IMR-90 (cell line): Measurements from ENCODE around the gene ZNF454. TPM values are rescaled to one million over a fixed set of nuclear protein-coding genes. Genes with fewer than 3 reads are reported as not detected.

Experiments
- ATAC-seq: fragments of 200-7000 bp; cut with Tn5 transposase; 2 replicates; pipeline ENCODE4 v1.9.1; 2020; ENCODE audit warnings: low read depth, mild to moderate bottlenecking, moderate library complexity
- BruUV-seq: library from RNA; stranded (reverse); fragments of 400-500 nt; replicated peaks from 2 replicates; lab custom pipeline; 2021; lab: Mats Ljungman, UMichigan
- CTCF ChIA-PET: fragments of 300-600 bp; formaldehyde crosslinking; extraction: SDS; loops from one replicate; lab custom pipeline; 2021; ENCODE audit warnings: antibody characterized with exemption; lab: Yijun Ruan, JAX
- POLR2A ChIA-PET: fragments of 300-600 bp; sonication (Branson Sonifier 250); formaldehyde crosslinking; loops from one replicate; lab custom pipeline; 2022; ENCODE audit warnings: antibody characterized with exemption; ENCODE audit not compliant: unreplicated experiment; lab: Charles Lee
- DNase-seq: peaks from one replicate; pipeline ENCODE4 v3.0.0; 2013
- H2AFZ ChIP-seq: replicated peaks from 2 replicates; pipeline ENCODE3; 2013; ENCODE audit warnings: low read length, mild to moderate bottlenecking; ENCODE audit not compliant: poor library complexity
- H2AK5ac ChIP-seq: 2 replicates; pipeline ENCODE4 v1.6.1; 2013; ENCODE audit warnings: low read depth, low read length, inconsistent platforms
- H2AK9ac ChIP-seq: replicated peaks from 2 replicates; pipeline ENCODE3; 2013; ENCODE audit warnings: mild to moderate bottlenecking, low read depth, low read length, moderate library complexity; ENCODE audit not compliant: poor library complexity
- H2BK120ac ChIP-seq: 2 replicates; pipeline ENCODE4 v1.6.1; 2013; ENCODE audit warnings: low read depth, low read length, inconsistent platforms
- H2BK15ac ChIP-seq: 3 replicates; pipeline ENCODE4 v1.6.1; 2013; ENCODE audit warnings: low read depth, low read length, inconsistent platforms
- H2BK20ac ChIP-seq: 2 replicates; pipeline ENCODE4 v1.6.1; 2013; ENCODE audit warnings: low read depth, mild to moderate bottlenecking, inconsistent platforms, low read length, moderate library complexity
- H2BK5ac ChIP-seq: 2 replicates; pipeline ENCODE4 v1.6.1; 2013; ENCODE audit warnings: mild to moderate bottlenecking, low read depth, low read length, inconsistent platforms; ENCODE audit not compliant: poor library complexity, severe bottlenecking
- H3K14ac ChIP-seq: replicated peaks from 2 replicates; pipeline ENCODE4 v1.6.1; 2013; ENCODE audit warnings: low read depth, low read length, inconsistent platforms
- H3K18ac ChIP-seq: 2 replicates; pipeline ENCODE4 v1.6.1; 2013; ENCODE audit warnings: low read depth, low read length, control low read depth
- H3K23ac ChIP-seq: 2 replicates; pipeline ENCODE4 v1.6.1; 2013; ENCODE audit warnings: low read depth, low read length, inconsistent platforms
- H3K27ac ChIP-seq: 2 replicates; pipeline ENCODE4 v1.5.1; 2013; ENCODE audit warnings: mild to moderate bottlenecking, control low read depth, low read length; ENCODE audit not compliant: insufficient read depth
- H3K27me3 ChIP-seq: 2 replicates; pipeline ENCODE4 v1.6.1; 2013; ENCODE audit warnings: low read length; ENCODE audit not compliant: control insufficient read depth, insufficient read depth
- H3K36me3 ChIP-seq: 2 replicates; pipeline ENCODE4 v1.6.1; 2013; ENCODE audit warnings: low read length, mixed read lengths; ENCODE audit not compliant: control insufficient read depth, insufficient read depth
- H3K4ac ChIP-seq: 2 replicates; pipeline ENCODE4 v1.6.1; 2013; ENCODE audit warnings: low read depth, low read length, inconsistent platforms
- H3K4me1 ChIP-seq: 2 replicates; pipeline ENCODE4 v1.6.1; 2013; ENCODE audit warnings: low read length, mixed read lengths; ENCODE audit not compliant: control insufficient read depth, insufficient read depth
- H3K4me2 ChIP-seq: 2 replicates; pipeline ENCODE4 v1.6.1; 2013; ENCODE audit warnings: low read depth, mild to moderate bottlenecking, control low read depth, low read length, moderate library complexity
- H3K4me3 ChIP-seq: 2 replicates; pipeline ENCODE4 v1.5.1; 2013; ENCODE audit warnings: low read depth, mild to moderate bottlenecking, control low read depth, low read length, moderate library complexity; ENCODE audit not compliant: insufficient read depth
- H3K56ac ChIP-seq: 2 replicates; pipeline ENCODE4 v1.6.1; 2013; ENCODE audit warnings: low read length, inconsistent platforms; ENCODE audit not compliant: insufficient read depth; ENCODE audit errors: extremely low read depth
- H3K79me1 ChIP-seq, 2 experiments: 2 replicates each; pipeline ENCODE4 v1.6.1; 2013; ENCODE audit warnings: low read length in 2 of 2, inconsistent platforms in 1 of 2, low read depth in 1 of 2
- H3K9ac ChIP-seq: 2 replicates; pipeline ENCODE4 v1.6.1; 2013; ENCODE audit warnings: low read depth, low read length, control low read depth
- H3K9me1 ChIP-seq: 2 replicates; pipeline ENCODE4 v1.6.1; 2013; ENCODE audit warnings: low read length, inconsistent platforms; ENCODE audit not compliant: insufficient read depth
- H3K9me3 ChIP-seq: 2 replicates; pipeline ENCODE4 v1.6.1; 2013; ENCODE audit warnings: low read length; ENCODE audit not compliant: control insufficient read depth, insufficient read depth
- H4K20me1 ChIP-seq: 2 replicates; pipeline ENCODE4 v1.6.1; 2013; ENCODE audit warnings: low read length, inconsistent platforms; ENCODE audit not compliant: insufficient read depth
- H4K5ac ChIP-seq: 2 replicates; pipeline ENCODE4 v1.6.1; 2013; ENCODE audit warnings: mild to moderate bottlenecking, low read depth, low read length, control low read depth
- H4K8ac ChIP-seq, 2 experiments: 2 replicates each; pipeline ENCODE4 v1.6.1; 2013; ENCODE audit warnings: low read depth in 2 of 2, low read length in 2 of 2, control low read depth in 1 of 2, inconsistent platforms in 1 of 2
- H4K91ac ChIP-seq: 2 replicates; pipeline ENCODE4 v1.6.1; 2013; ENCODE audit warnings: low read depth, low read length, inconsistent platforms; ENCODE audit not compliant: insufficient read depth
- BHLHE40 ChIP-seq: fragments of 150-350 bp; IDR thresholded peaks from 2 replicates; pipeline ENCODE4 v1.6.1; 2016; ENCODE audit warnings: mild to moderate bottlenecking, low read depth, low read length
- CEBPB ChIP-seq: IDR thresholded peaks from 2 replicates; pipeline ENCODE4 v1.6.1; 2012; ENCODE audit warnings: low read depth, low read length, improper control_type of control experiment
- CHD1 ChIP-seq: IDR thresholded peaks from 2 replicates; pipeline ENCODE4 v1.6.1; 2012; ENCODE audit warnings: low read depth, low read length, improper control_type of control experiment
- FOS ChIP-seq: fragments of 150-350 bp; IDR thresholded peaks from 2 replicates; pipeline ENCODE4 v1.6.1; 2016; ENCODE audit warnings: low read depth, low read length
- MAFK ChIP-seq: IDR thresholded peaks from 2 replicates; pipeline ENCODE4 v1.6.1; 2012; ENCODE audit warnings: low read depth, low read length, improper control_type of control experiment
- MXI1 ChIP-seq: IDR thresholded peaks from 2 replicates; pipeline ENCODE4 v1.6.1; 2012; ENCODE audit warnings: low read depth, mild to moderate bottlenecking, low read length, moderate library complexity, borderline replicate concordance
- NFE2L2 ChIP-seq: fragments of 150-350 bp; IDR thresholded peaks from 2 replicates; pipeline ENCODE4 v1.6.1; 2016; ENCODE audit warnings: low read depth, mild to moderate bottlenecking, low read length
- POLR2A ChIP-seq: IDR thresholded peaks from 2 replicates; pipeline ENCODE4 v1.6.1; 2012; ENCODE audit warnings: mild to moderate bottlenecking, low read depth, low read length
- RAD21 ChIP-seq: IDR thresholded peaks from 2 replicates; pipeline ENCODE4 v1.6.1; 2012; ENCODE audit warnings: low read length, improper control_type of control experiment
- RCOR1 ChIP-seq: IDR thresholded peaks from 2 replicates; pipeline ENCODE4 v1.6.1; 2012; ENCODE audit warnings: mild to moderate bottlenecking, low read length, improper control_type of control experiment; ENCODE audit not compliant: insufficient replicate concordance
- RFX5 ChIP-seq: IDR thresholded peaks from 2 replicates; pipeline ENCODE4 v1.8.0; 2012; ENCODE audit warnings: low read depth, mild to moderate bottlenecking, low read length, moderate library complexity
- SMC3 ChIP-seq: fragments of 150-350 bp; IDR thresholded peaks from 2 replicates; pipeline ENCODE4 v1.6.1; 2016; ENCODE audit warnings: low read depth, mild to moderate bottlenecking, antibody characterized with exemption, low read length, moderate library complexity
- WGBS, 2 experiments: methylation state at CpG; one replicate each; pipeline versions ENCODE4 v1.1.5 to v1.1.7; 2013; ENCODE audit warnings: missing lambda C conversion rate in 2 of 2; ENCODE audit not compliant: insufficient read length in 1 of 2; ENCODE audit errors: extremely low coverage in 2 of 2; 5-methylcytosine and 5-hydroxymethylcytosine counted together
- dilution Hi-C: fragments of 300-500 bp; cut with HindIII; formaldehyde crosslinking; loops from one replicate; pipeline ENCODE4 v1.14.3; 2018; ENCODE audit warnings: low sequenced_read_pairs; ENCODE audit not compliant: unreplicated experiment
- in situ Hi-C: fragments of 300-500 bp; cut with MboI; formaldehyde crosslinking; loops from 3 replicates; pipeline ENCODE4 v1.14.3; 2019; ENCODE audit warnings: low sequenced_read_pairs, inconsistent platforms, mixed read lengths
- intact Hi-C: fragments of 100-400 bp; cut with micrococcal nuclease; formaldehyde crosslinking; loops from 2 replicates; pipeline ENCODE4 v1.10.0; 2022
- polyA plus RNA-seq, 3 experiments: library from polyadenylated mRNA; depleted of rRNA; stranded (reverse); fragments of >200 nt; gene quantifications; 2 replicates each; pipeline ENCODE4 v1.2.3, GENCODE V29; 2012; ENCODE audit warnings: low replicate concordance in 1 of 3
- total RNA-seq: library from RNA; depleted of rRNA; stranded (reverse); fragments of >200 nt; gene quantifications from 2 replicates; pipeline ENCODE4 v1.2.3, GENCODE V29; 2012
- TF ChIP-seq, protein P1 (sequence below): conservative IDR thresholded peaks from 2 replicates; pipeline ENCODE4 v1.5.1; 2012; ENCODE audit warnings: mild to moderate bottlenecking, low read depth, low read length, improper control_type of control experiment
- TF ChIP-seq, protein P2 (sequence below): fragments of 150-350 bp; IDR thresholded peaks from 2 replicates; pipeline ENCODE4 v1.6.1; 2016; ENCODE audit warnings: low read depth, mild to moderate bottlenecking, low read length, moderate library complexity, borderline replicate concordance
- TF ChIP-seq, protein P3 (sequence below): fragments of 150-350 bp; IDR thresholded peaks from 2 replicates; pipeline ENCODE4 v1.6.1; 2017; ENCODE audit warnings: mild to moderate bottlenecking, antibody characterized with exemption, low read length, low read depth

ZNF454 gene
- total and polyA plus RNA-seq, 2 of the 4 experiments (the other 2 are of a cell fraction), result 0.12 to 0.18 TPM

DNA sequence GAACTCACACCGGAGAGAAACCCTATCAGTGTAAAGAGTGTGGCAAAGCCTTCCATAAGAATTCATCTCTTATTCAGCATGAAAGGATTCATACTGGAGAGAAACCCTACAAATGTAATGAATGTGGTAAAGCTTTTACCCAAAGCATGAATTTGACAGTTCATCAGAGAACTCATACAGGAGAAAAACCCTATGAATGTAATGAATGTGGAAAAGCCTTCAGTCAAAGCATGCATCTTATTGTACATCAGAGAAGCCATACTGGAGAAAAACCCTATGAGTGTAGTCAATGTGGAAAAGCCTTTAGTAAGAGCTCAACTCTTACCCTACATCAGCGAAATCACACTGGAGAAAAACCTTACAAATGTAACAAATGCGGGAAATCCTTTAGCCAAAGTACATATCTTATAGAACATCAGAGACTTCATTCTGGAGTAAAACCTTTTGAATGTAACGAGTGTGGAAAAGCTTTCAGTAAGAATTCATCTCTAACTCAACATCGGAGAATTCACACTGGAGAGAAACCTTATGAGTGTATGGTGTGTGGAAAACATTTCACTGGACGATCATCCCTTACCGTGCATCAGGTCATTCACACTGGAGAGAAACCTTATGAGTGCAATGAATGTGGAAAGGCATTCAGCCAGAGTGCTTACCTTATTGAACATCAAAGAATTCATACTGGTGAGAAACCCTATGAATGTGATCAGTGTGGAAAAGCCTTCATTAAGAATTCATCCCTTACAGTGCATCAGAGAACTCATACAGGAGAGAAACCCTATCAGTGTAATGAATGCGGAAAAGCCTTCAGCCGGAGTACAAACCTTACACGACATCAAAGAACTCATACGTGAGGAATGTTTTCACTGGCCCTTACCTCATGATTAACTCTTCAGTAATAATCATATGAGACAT lies 8.9 kb upstream of the ZNF454 start:
- POLR2A ChIA-PET, result no interaction called here
- TF ChIP-seq RCOR1 (no peak), CHD1 (no peak), MXI1 (no peak), BHLHE40 (no peak), CEBPB (no peak), RFX5 (no peak), MAFK (no peak), SMC3 (no peak), NFE2L2 (no peak), RAD21 (no peak), POLR2A (no peak), FOS (no peak)
- TF ChIP-seq, protein P1, sequence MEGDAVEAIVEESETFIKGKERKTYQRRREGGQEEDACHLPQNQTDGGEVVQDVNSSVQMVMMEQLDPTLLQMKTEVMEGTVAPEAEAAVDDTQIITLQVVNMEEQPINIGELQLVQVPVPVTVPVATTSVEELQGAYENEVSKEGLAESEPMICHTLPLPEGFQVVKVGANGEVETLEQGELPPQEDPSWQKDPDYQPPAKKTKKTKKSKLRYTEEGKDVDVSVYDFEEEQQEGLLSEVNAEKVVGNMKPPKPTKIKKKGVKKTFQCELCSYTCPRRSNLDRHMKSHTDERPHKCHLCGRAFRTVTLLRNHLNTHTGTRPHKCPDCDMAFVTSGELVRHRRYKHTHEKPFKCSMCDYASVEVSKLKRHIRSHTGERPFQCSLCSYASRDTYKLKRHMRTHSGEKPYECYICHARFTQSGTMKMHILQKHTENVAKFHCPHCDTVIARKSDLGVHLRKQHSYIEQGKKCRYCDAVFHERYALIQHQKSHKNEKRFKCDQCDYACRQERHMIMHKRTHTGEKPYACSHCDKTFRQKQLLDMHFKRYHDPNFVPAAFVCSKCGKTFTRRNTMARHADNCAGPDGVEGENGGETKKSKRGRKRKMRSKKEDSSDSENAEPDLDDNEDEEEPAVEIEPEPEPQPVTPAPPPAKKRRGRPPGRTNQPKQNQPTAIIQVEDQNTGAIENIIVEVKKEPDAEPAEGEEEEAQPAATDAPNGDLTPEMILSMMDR, result no peak
- TF ChIP-seq, protein P2, sequence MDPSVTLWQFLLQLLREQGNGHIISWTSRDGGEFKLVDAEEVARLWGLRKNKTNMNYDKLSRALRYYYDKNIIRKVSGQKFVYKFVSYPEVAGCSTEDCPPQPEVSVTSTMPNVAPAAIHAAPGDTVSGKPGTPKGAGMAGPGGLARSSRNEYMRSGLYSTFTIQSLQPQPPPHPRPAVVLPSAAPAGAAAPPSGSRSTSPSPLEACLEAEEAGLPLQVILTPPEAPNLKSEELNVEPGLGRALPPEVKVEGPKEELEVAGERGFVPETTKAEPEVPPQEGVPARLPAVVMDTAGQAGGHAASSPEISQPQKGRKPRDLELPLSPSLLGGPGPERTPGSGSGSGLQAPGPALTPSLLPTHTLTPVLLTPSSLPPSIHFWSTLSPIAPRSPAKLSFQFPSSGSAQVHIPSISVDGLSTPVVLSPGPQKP, result no peak
- TF ChIP-seq, protein P3, sequence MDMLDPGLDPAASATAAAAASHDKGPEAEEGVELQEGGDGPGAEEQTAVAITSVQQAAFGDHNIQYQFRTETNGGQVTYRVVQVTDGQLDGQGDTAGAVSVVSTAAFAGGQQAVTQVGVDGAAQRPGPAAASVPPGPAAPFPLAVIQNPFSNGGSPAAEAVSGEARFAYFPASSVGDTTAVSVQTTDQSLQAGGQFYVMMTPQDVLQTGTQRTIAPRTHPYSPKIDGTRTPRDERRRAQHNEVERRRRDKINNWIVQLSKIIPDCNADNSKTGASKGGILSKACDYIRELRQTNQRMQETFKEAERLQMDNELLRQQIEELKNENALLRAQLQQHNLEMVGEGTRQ, result no peak

More for the DNA sequence above, 8.9 kb upstream of the ZNF454 start:
- H3K56ac ChIP-seq, result no peak overlapping the region
- no peak overlapping the region for H2BK120ac ChIP-seq
- H3K36me3 ChIP-seq, result no peaks in the 10 kb centered on the region
- H3K4me1 ChIP-seq, result no peaks in the 10 kb centered on the region
- H3K9me3 ChIP-seq, result peaks cover 64% of the 10 kb centered on the region
- DNase-seq (no peak), ATAC-seq (no peak)
- no TSS peak for BruUV-seq
- in situ Hi-C loops, result no loop called here
- H3K23ac ChIP-seq, result no peak overlapping the region
- no peak overlapping the region for H3K9ac ChIP-seq
- no CpG with 5 or more reads among the region's 11 CpGs for WGBS, 2 experiments
- no peaks in the 10 kb centered on the region for H3K9me1 ChIP-seq
- H3K4ac ChIP-seq, result no peak overlapping the region
- no peak overlapping the region for H4K8ac ChIP-seq
- H3K79me1 ChIP-seq, result no peaks in the 10 kb centered on the region
- H2AFZ ChIP-seq, result no peak overlapping the region
- H4K20me1 ChIP-seq, result no peaks in the 10 kb centered on the region
- no peak overlapping the region for H3K27ac ChIP-seq
- no peak overlapping the region for H2BK5ac ChIP-seq
- H3K4me2 ChIP-seq, result no peak overlapping the region
- CTCF ChIA-PET, result no interaction called here
- H2BK15ac ChIP-seq, result no peak overlapping the region
- no peak overlapping the region for H4K5ac ChIP-seq
- H2BK20ac ChIP-seq, result no peak overlapping the region
- H2AK5ac ChIP-seq, result no peak overlapping the region
- dilution Hi-C loops, result no loop called here
- H3K18ac ChIP-seq, result no peak overlapping the region
- no peaks in the 10 kb centered on the region for H3K27me3 ChIP-seq
- no peak overlapping the region for H3K4me3 ChIP-seq
- no peak overlapping the region for H4K91ac ChIP-seq
- intact Hi-C loops, result no loop called here
- no peak overlapping the region for H3K14ac ChIP-seq
- H2AK9ac ChIP-seq, result no peak overlapping the region
